Measurements from ENCODE around the gene TIMM21. TPM values are rescaled to one million over a fixed set of nuclear protein-coding genes. Genes with fewer than 3 reads are reported as not detected.

TIMM21 gene
- total and polyA plus RNA-seq, 2 of the 13 experiments (the other 11 are each of a cell fraction or from before 2014, with no cell fraction given): 29.6 to 62.3 TPM

- intact Hi-C loops (cut with micrococcal nuclease; ENCODE audit: unreplicated experiment): no loop called here
- Histone ChIP-seq H3K4me2 (ENCODE audit: low read depth, low read length) (no peak overlapping the region), H3K4me3 (replicated peaks in 1 of 3; ENCODE audit: insufficient read depth in 1 of 3, low read depth in 2 of 3, low read length in 3 of 3) (no peak overlapping the region), H4K20me1 (ENCODE audit: insufficient read depth, low read length) (no peaks in the 10 kb centered on the region), H3K9me3 (ENCODE audit: low read length) (no peaks in the 10 kb centered on the region), H3K4me1 (ENCODE audit: insufficient read depth, low read length) (no peaks in the 10 kb centered on the region), H3K27ac (ENCODE audit: extremely low read length, insufficient read depth, low read length) (no peak overlapping the region), H3K36me3 (replicated peaks in 1 of 2; ENCODE audit: control insufficient read depth in 1 of 2, insufficient read depth in 2 of 2, low read length in 2 of 2) (no peaks in the 10 kb centered on the region), H2AFZ (ENCODE audit: low read length) (no peak overlapping the region), H3K79me2 (ENCODE audit: insufficient read depth, low read length) (no peaks in the 10 kb centered on the region), H3K9ac (ENCODE audit: insufficient read depth, low read depth, low read length) (no peak overlapping the region), H3K27me3 (ENCODE audit: control insufficient read depth in 1 of 2, insufficient read depth in 2 of 2, low read length in 2 of 2) (peaks cover 2 to 51% of the 10 kb centered on the region in 2 experiments; a peak in 4 of 5 replicates)
- ChIA-PET POLR2A (no interaction called here), CTCF (ENCODE audit: low intra/inter-chr PET ratio, low total read pairs) (no interaction called here)
- TF ChIP-seq ETV6 (CRISPR knock-in tag; conservative IDR thresholded peaks at IDR 0.05): no peak
- TF ChIP-seq, protein P1, sequence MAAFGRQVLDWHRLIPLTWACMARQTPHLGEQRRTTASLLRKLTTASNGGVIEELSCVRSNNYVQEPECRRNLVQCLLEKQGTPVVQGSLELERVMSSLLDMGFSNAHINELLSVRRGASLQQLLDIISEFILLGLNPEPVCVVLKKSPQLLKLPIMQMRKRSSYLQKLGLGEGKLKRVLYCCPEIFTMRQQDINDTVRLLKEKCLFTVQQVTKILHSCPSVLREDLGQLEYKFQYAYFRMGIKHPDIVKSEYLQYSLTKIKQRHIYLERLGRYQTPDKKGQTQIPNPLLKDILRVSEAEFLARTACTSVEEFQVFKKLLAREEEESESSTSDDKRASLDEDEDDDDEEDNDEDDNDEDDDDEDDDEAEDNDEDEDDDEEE (CRISPR knock-in tag; IDR thresholded peaks at IDR 0.05): no peak
- TF ChIP-seq RFX3 (CRISPR knock-in tag; IDR thresholded peaks at IDR 0.05): no peak
- no peak for TF ChIP-seq NCOA1 (CRISPR knock-in tag; IDR thresholded peaks at IDR 0.05)
- no peak for TF ChIP-seq HDAC1 (CRISPR knock-in tag; IDR thresholded peaks at IDR 0.05)
- TF ChIP-seq, protein P2, sequence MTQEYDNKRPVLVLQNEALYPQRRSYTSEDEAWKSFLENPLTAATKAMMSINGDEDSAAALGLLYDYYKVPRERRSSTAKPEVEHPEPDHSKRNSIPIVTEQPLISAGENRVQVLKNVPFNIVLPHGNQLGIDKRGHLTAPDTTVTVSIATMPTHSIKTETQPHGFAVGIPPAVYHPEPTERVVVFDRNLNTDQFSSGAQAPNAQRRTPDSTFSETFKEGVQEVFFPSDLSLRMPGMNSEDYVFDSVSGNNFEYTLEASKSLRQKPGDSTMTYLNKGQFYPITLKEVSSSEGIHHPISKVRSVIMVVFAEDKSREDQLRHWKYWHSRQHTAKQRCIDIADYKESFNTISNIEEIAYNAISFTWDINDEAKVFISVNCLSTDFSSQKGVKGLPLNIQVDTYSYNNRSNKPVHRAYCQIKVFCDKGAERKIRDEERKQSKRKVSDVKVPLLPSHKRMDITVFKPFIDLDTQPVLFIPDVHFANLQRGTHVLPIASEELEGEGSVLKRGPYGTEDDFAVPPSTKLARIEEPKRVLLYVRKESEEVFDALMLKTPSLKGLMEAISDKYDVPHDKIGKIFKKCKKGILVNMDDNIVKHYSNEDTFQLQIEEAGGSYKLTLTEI (CRISPR knock-in tag; conservative IDR thresholded peaks at IDR 0.05): no peak
- TF ChIP-seq, protein P3, sequence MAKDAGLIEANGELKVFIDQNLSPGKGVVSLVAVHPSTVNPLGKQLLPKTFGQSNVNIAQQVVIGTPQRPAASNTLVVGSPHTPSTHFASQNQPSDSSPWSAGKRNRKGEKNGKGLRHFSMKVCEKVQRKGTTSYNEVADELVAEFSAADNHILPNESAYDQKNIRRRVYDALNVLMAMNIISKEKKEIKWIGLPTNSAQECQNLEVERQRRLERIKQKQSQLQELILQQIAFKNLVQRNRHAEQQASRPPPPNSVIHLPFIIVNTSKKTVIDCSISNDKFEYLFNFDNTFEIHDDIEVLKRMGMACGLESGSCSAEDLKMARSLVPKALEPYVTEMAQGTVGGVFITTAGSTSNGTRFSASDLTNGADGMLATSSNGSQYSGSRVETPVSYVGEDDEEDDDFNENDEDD (CRISPR knock-in tag; IDR thresholded peaks at IDR 0.05; ENCODE audit: borderline replicate concordance): no peak
- TF ChIP-seq RFX5 (IDR thresholded peaks at IDR 0.05; ENCODE audit: low read depth, low read length): no peak
- TF ChIP-seq, protein P4, sequence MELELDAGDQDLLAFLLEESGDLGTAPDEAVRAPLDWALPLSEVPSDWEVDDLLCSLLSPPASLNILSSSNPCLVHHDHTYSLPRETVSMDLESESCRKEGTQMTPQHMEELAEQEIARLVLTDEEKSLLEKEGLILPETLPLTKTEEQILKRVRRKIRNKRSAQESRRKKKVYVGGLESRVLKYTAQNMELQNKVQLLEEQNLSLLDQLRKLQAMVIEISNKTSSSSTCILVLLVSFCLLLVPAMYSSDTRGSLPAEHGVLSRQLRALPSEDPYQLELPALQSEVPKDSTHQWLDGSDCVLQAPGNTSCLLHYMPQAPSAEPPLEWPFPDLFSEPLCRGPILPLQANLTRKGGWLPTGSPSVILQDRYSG (CRISPR knock-in tag; IDR thresholded peaks at IDR 0.05): no peak
- TF ChIP-seq ZNF513 (CRISPR knock-in tag; conservative IDR thresholded peaks at IDR 0.05): no peak
- TF ChIP-seq ZKSCAN8 (CRISPR knock-in tag; IDR thresholded peaks at IDR 0.05; ENCODE audit: borderline replicate concordance): no peak
- TF ChIP-seq SETDB1 (CRISPR knock-in tag; IDR thresholded peaks at IDR 0.05; ENCODE audit: borderline replicate concordance): no peak
- TF ChIP-seq TBL1XR1 (IDR thresholded peaks at IDR 0.05; ENCODE audit: borderline replicate concordance, low read length, partially characterized antibody): no peak
- no peak for TF ChIP-seq HMG20A (CRISPR knock-in tag; IDR thresholded peaks at IDR 0.05; ENCODE audit: borderline replicate concordance)
- TF ChIP-seq KDM4B (CRISPR knock-in tag; IDR thresholded peaks at IDR 0.05): no peak
- TF ChIP-seq ZNF569 (CRISPR knock-in tag; IDR thresholded peaks at IDR 0.05; ENCODE audit: borderline replicate concordance): no peak
- no peak for TF ChIP-seq HOXA3 (CRISPR knock-in tag; IDR thresholded peaks at IDR 0.05)
- no peak for TF ChIP-seq ADNP (CRISPR knock-in tag; IDR thresholded peaks at IDR 0.05)
- TF ChIP-seq SMAD3 (CRISPR knock-in tag; IDR thresholded peaks at IDR 0.05): no peak
- DNase-seq (ENCODE audit: low spot score) (no peak), ATAC-seq (no peak), FAIRE-seq (no peak)
- 25% methylated on average over 3 of the region's 3 CpGs for WGBS (ENCODE audit: low lambda C conversion rate)
- in situ Hi-C loops (cut with HindIII; ENCODE audit: extremely low pct_ligation_motif_present, low pct_unique_long_range_greater_than_20kb): loop anchor here (25.0 kb wide), 1 partner anchor 304 kb away; the partner anchor contains the start of gene CNDP2
- no TSS peak for BruUV-seq (replicated peaks)
Measured at GRCh38 chr18:74183130-74183529, 34.8 kb downstream of the TIMM21 start.

All from HepG2 (cell line).